MM.1S (cell line): Measurements from ENCODE around the gene CREB5.

Source experiments
- CTCF ChIP-seq: fragments of 300-600 bp; sonication (generic); IDR thresholded peaks from 2 replicates; pipeline ENCODE4 v1.5.1; 2016; ENCODE audit warnings: antibody characterized with exemption, low read length, mixed read lengths
- EZH2 ChIP-seq: fragments of 300-600 bp; sonication (generic); optimal IDR thresholded peaks from 2 replicates; pipeline ENCODE3; 2017; ENCODE audit warnings: low read depth, mild to moderate bottlenecking, antibody characterized with exemption, low read length, mixed read lengths
- EZH2phosphoT487 ChIP-seq: fragments of 300-600 bp; sonication (generic); IDR thresholded peaks from 2 replicates; pipeline ENCODE4 v1.6.1; 2018; ENCODE audit warnings: antibody characterized with exemption, low read length

- TF ChIP-seq CTCF (no peak), EZH2phosphoT487 (no peak), EZH2 (no peak)
Measured at GRCh38 chr7:28548416-28548815, 136.1 kb downstream of the CREB5 start.
